IPS DF 19.7 (cell line): Measurements from ENCODE around the gene DIRAS1.
"Not testable (repeated sequence)": the region's sequence is repeated elsewhere in the genome, so short reads cannot be mapped to it uniquely, and the experiment has no call there.

Source experiments
- DNase-seq: peaks from one replicate; pipeline ENCODE4 v3.0.0-alpha.2; 2013; ENCODE audit warnings: low read depth, low spot score

Gene DIRAS1

DNA sequence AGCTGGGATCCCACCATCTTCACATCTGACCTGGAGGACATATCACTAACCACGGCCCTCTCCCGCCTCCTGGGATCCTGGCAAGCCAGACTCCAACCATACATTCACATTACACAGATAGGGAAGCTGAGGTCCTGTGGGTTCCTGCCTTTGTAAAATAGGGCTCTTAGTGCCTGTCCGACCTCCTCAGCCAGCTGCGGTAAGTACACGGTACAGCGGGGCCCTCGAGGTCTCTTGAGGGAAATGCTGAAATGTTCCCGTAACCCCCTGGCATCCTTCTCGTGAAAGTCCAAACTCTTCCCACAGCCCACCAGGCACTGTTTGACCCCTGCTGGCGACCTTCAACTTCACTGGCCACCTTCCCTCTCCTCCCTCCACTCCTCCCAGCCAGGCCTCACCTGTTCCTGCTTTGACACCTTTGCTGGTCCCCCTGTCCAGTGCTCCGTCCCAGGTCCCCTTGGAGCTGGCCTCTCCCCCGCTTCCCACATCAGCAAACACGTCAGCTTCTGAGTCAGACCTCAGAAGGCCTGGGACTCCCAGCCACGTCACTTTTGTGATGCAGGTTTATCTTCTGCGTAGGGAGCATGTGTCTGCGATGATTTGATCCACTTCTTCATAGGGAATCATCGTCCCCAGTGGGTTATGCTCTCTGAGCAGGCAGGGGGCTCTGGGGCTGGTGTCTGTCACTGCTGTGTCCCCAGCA, 9.8 kb downstream of the DIRAS1 start:
- no peak for DNase-seq

DNA sequence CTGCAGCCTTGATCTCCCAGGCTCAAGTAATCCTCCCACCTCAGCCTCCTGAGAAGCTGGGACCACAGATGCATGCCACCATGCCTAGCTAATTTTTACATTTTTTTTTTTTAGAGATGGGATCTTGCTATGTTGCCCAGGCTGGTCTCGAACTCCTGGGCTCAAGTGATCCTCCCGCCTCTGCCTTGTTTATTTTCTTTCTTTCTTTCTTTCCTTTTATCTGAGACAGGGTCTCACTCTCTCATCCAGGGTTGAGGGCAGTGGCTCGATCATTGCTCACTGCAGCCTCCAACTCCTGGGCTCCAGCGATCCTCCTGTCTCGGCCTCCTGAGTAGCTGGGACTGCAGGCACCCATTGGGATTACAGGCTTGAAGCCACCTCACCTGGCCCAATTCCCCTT, 14.9 kb downstream of the DIRAS1 start:
- DNase-seq, result no peak

DNA sequence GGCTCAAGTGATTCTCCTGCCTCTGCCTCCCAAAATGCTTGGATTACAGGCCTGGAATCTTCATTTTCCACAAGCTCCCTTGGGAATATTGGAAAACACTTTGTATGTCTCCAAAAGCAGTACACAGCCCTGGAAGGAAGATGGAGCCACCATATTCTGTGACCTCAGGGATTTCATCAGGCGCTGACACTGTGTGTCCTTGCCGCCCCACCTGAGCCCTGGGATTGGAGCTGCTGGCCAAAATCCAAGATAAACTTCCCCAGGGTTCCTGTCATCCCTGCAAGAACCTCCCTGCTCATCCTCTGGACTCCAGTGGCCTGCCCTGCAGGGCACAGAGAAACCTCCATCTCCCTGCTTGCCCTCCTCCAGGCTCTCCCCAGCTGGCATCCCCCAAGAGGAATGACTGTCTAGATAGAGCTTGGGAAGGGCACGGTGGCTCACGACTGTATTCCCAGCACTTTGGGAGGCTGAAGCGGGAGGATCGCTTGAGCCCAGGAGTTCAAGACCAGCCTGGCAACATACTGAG, 17.4 kb downstream of the DIRAS1 start:
- DNase-seq, result no peak

DNA sequence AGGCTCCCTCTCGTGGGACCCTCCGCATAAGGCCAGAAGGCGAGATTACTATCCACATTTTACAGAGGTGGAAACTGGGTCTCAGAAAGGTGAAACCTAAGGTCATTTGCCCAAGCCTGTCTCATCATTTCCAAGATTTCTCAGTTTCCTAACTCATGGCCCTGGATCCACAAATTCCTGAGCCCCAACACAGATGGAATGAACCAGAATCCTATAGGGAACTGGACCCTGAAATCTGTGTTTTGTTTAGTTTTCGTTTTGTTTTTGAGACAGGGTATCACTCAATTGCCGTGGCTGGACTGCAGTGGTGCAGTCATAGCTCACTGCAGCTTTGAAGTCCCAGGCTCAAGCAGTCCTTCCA, 18.1 kb downstream of the DIRAS1 start:
- DNase-seq, result no peak

DNA sequence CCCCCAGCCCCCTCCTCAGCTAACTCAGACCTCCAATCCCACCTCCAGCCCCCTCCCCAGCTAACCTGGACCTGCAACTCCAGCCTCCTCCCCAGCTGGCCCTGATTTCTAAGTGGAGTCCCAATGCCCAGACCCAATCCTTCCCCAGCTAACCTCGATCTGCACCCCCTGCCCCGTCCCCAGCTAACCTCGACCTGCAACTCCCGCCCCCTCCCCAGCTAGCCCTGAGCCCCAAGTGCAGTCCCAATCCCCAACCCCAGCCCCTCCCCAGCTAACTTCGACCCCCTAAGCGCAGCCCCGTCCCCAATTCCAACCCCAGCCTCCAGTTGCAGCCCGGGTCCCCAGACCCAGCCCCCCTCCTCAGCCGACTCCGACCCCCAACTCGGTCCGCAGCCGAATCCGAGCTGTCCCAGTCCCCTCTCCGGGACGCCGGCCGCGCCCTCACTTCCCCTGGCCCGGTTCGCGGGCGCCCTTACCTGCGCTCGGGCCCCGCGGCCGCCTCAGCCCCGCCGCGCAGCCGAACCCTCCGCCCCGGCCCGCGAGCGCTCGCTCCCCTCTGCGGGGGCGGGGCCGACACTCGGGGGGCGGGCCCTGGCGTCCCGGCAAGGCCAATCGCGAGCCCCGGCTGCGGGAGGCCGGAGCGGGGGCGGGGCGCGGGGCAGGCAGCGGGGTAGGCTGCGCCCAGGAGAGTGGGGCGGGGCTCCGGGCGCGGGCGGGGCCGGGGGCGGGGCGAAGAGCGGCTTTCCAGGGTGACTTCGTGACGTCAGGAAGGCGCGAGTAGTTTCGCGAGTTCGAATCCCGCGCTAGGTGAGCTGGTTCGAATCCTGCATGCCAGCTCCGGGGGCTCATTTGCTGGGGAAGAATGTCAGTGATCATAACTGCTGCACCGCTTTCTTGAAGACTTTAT, 18.7 kb downstream of the DIRAS1 start, which contains the start of gene GNG7:
Gene GNG7, minus strand, starts transcription at position 525 of the 907 bp plus-strand sequence. CDS start 182,006 bp downstream, outside the sequence.
- DNase-seq, result no peak

- DNase-seq, result no peak
Measured at GRCh38 chr19:2701361-2702169, 19.6 kb downstream of the DIRAS1 start.

GRCh38 chr19:2700660-2701360, 20.4 kb downstream of the DIRAS1 start:
- no peak for DNase-seq

GRCh38 chr19:2699413-2700140, 21.6 kb downstream of the DIRAS1 start:
- no peak for DNase-seq

GRCh38 chr19:2694196-2694595, 27.0 kb downstream of the DIRAS1 start:
- DNase-seq, result no peak

GRCh38 chr19:2693492-2694160, 27.5 kb downstream of the DIRAS1 start:
- DNase-seq, result no peak

- DNase-seq, result no peak
Measured at GRCh38 chr19:2691951-2692350, 29.2 kb downstream of the DIRAS1 start.

DNA sequence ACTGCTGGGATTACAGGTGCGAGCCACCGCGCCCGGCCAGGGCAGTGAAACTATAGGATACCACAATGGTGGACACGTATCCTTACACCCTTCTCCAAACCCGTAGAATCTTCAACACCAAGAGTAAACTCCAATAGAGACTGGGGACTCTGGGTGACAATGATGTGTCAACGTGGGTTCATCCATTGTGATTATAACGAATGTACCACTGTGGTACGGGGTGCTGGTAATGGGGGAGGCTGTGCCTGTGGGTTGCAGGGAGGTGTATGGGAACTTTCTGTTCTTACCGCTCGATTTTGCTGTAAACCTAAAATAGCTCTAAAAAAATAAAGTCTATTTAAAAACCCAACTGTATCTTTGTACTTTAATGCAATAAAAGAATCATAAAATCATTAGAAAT, 30.3 kb downstream of the DIRAS1 start:
- no peak for DNase-seq

GRCh38 chr19:2686360-2686759, 34.8 kb downstream of the DIRAS1 start:
- no peak for DNase-seq

DNA sequence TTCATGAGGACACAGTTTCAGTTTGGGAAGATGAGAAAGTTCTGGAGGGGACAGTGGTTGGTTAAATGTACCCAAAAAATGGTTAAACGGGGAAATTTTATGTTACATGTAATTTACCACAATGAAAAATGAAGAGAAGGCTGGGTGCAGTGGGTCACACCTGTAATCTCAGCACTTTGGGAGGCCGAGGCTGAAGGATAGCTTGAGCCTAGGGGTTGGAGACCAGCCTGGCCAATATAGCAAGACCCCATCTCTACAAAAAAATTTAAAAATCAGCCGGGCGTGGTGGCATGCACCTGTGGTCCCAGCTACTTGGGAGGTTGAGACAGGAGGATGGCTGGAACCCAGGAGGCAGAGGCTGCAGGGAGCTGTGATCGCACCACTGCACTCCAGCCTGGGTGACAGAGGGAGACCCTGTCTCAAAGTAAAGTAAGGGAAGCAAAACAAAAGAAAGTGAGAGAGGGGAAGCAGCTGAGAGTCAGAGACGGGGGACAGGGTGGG, 35.9 kb downstream of the DIRAS1 start:
- no peak for DNase-seq

DNA sequence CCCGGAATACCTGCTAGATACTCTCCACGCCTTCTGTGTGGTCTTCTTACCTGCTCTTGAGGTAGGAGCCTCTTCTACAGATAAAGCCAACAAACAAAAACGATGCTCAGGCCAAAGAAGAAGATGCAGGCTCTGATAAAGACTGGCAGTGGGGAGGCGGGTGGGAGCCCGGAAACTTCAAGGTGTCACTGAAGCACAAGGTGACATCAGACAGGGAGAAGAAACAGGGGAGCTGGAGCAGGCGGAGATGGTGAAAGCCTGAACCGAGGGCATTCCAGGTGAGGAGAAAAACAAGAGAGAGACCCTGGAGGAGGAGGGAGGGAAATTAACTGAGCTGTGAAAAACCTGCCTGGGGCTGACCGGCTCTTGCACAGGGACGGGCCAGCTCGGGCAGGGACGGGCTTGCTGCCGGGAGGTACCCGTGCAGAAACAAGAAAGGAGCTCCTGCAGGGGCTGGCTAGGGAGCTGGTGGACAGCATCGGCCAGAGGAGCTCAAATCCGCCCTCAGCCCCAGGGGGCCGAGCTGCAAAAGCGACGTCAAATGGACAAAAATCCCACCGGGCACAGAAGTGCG, 37.7 kb downstream of the DIRAS1 start:
- no peak for DNase-seq

DNA sequence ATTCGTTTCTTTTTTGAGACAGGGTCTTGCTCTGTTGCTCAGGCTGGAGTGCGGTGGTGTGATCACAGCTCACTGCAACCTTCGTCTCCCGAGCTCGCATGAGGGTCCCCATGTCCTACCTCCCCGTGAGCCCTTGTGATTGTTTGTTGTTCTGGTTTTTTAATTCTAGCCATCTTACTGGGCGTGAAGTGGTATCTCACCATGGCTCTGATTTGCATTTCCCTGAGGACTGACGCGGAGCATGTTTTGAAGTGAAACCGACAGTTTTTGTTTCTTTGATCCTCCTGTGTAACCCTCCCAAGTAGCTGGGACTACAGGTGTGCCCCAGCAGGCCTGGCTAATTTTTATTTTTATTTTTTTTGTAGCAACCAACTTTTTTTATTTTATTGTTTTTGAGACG, 40.4 kb downstream of the DIRAS1 start:
- no peak for DNase-seq

- DNase-seq, result no peak
Measured at GRCh38 chr19:2679439-2679838, 41.7 kb downstream of the DIRAS1 start.

GRCh38 chr19:2678948-2679347, 42.2 kb downstream of the DIRAS1 start:
- DNase-seq, result not testable (repeated sequence)

DNA sequence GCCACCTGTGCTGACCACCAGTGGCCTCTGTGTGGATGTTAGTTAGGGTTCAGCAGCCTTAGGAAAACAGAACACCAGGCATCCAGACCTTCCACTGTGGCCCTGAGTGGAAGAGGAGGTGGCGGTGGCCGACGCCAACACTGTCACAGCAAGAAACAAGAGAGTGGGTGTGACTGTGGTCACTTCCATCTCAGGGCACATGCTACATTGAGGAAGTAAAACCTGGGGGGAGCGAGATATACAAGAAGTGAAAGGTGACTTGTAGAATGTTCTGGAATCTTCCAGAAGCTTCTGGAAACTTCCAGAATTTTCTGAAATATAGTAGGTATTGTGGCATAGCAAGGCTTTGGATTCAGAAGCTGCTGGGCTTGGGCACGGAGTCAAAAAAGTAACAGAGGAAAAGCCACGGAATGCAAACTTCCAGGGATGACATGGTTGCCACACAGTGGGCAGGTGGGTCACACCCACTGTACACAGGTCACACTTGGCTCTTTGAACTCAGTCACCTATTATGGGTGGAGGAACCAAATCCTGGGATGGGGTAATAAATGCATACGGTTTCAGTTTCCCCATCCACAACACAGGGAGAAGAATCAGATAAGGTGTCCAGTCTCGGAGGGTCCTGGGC, 43.0 kb downstream of the DIRAS1 start:
- no peak for DNase-seq
